HG02623 (cell line): ENCODE data around the gene WFIKKN1.

Experiments used
- ATAC-seq: cut with Tn5 transposase; IDR thresholded peaks from one replicate; pipeline ENCODE4 v1.9.1; 2021; ENCODE audit warnings: moderate library complexity; ENCODE audit not compliant: unreplicated experiment

Gene WFIKKN1

GRCh38 chr16:635573-636205 is 4.9 kb downstream of the WFIKKN1 start:
- no peak for ATAC-seq

GRCh38 chr16:636206-637080 is 5.7 kb downstream of the WFIKKN1 start, which contains the start of gene METTL26:
TSS of gene METTL26 (minus strand) at chr16:636305. CDS start at chr16:636290, 15 bp downstream.
- peak; percentile 54 for ATAC-seq

GRCh38 chr16:637081-638018 is 6.6 kb downstream of the WFIKKN1 start:
- no peak for ATAC-seq

GRCh38 chr16:638034-638543 is 7.3 kb downstream of the WFIKKN1 start:
- no peak for ATAC-seq

- no peak for ATAC-seq
These were observed 8.1 kb downstream of the WFIKKN1 start for GRCh38 chr16:638836-639235.

- ATAC-seq, result no peak
These were observed 9.8 kb downstream of the WFIKKN1 start for GRCh38 chr16:640614-641013.

- ATAC-seq, result peak; percentile 51
These were observed 10.8 kb downstream of the WFIKKN1 start, which contains the start of gene MCRIP2 for GRCh38 chr16:641326-642188. TSS of gene MCRIP2 (plus strand) at chr16:641828. CDS start at chr16:641992, 164 bp downstream.

- peak; percentile 25 for ATAC-seq
These were observed 11.6 kb downstream of the WFIKKN1 start for GRCh38 chr16:642189-643049.

- no peak for ATAC-seq
These were observed 12.2 kb downstream of the WFIKKN1 start for GRCh38 chr16:643050-643368.

- no peak for ATAC-seq
These were observed 13.8 kb downstream of the WFIKKN1 start for GRCh38 chr16:644556-644955.

GRCh38 chr16:645852-646678 is 15.3 kb downstream of the WFIKKN1 start:
- ATAC-seq, result no peak

GRCh38 chr16:646679-647172 is 15.9 kb downstream of the WFIKKN1 start:
- no peak for ATAC-seq

GRCh38 chr16:647173-647902 is 16.6 kb downstream of the WFIKKN1 start:
- ATAC-seq, result no peak

- ATAC-seq, result no peak
These were observed 17.4 kb downstream of the WFIKKN1 start for GRCh38 chr16:648071-648780.

- ATAC-seq, result peak; percentile 80
These were observed 18.2 kb downstream of the WFIKKN1 start, which contains the start of gene WDR90 for GRCh38 chr16:648781-649589. TSS of gene WDR90 (plus strand) at chr16:649365. CDS start at chr16:649417, 52 bp downstream.

- no peak for ATAC-seq
These were observed 18.8 kb downstream of the WFIKKN1 start for GRCh38 chr16:649631-650030.
